Lung (tissue), 12 donors: ENCODE data around the gene MEN1. TPM values are rescaled to one million over a fixed set of nuclear protein-coding genes. Genes with fewer than 3 reads are reported as not detected.

Source experiments
- ATAC-seq: fragments of 200-7000 bp; cut with Tn5 transposase; one replicate; pipeline ENCODE4 v1.9.1; 2020; ENCODE audit warnings: moderate number of reproducible peaks; ENCODE audit not compliant: insufficient read depth, low FRiP score
- DNase-seq, 3 donors: peaks; one replicate each; pipeline ENCODE4 v3.0.0-alpha.2; 2013 to 2017
- H3K27ac ChIP-seq, 2 donors: one replicate each; pipeline ENCODE4 v1.5.1; 2013; ENCODE audit warnings: mild to moderate bottlenecking in 2 of 2, moderate library complexity in 2 of 2, control low read depth in 1 of 2, inconsistent platforms in 1 of 2, low read depth in 1 of 2, low read length in 1 of 2
- H3K27me3 ChIP-seq, 3 donors: one replicate each; pipeline ENCODE4 v1.5.1; 2013; ENCODE audit warnings: low read length in 2 of 3; ENCODE audit not compliant: control insufficient read depth in 3 of 3, insufficient read depth in 3 of 3
- H3K36me3 ChIP-seq, 4 donors: one replicate each; pipeline ENCODE4 v1.5.1; 2013; ENCODE audit warnings: low read length in 4 of 4, mild to moderate bottlenecking in 1 of 4, moderate library complexity in 1 of 4; ENCODE audit not compliant: control insufficient read depth in 4 of 4, insufficient read depth in 4 of 4
- H3K4me1 ChIP-seq, 5 donors: one replicate each; pipeline ENCODE4 v1.5.1; 2013; ENCODE audit warnings: low read length in 5 of 5, mild to moderate bottlenecking in 2 of 5, moderate library complexity in 1 of 5; ENCODE audit not compliant: control insufficient read depth in 5 of 5, insufficient read depth in 5 of 5
- H3K4me3 ChIP-seq: one replicate; pipeline ENCODE4 v1.5.1; 2013; ENCODE audit warnings: mild to moderate bottlenecking, control low read depth, moderate library complexity
- H3K9ac ChIP-seq, 2 donors: one replicate each; pipeline ENCODE4 v1.5.1; 2013; ENCODE audit warnings: low read length in 2 of 2, control low read depth in 1 of 2; ENCODE audit not compliant: insufficient read depth in 1 of 2
- H3K9me3 ChIP-seq, 4 donors: one replicate each; pipeline ENCODE4 v1.5.1; 2013; ENCODE audit warnings: low read length in 3 of 4, mild to moderate bottlenecking in 1 of 4, moderate library complexity in 1 of 4; ENCODE audit not compliant: control insufficient read depth in 4 of 4, insufficient read depth in 3 of 4
- CTCF ChIP-seq: IDR thresholded peaks from 2 replicates; pipeline ENCODE4 v1.5.1; 2012; ENCODE audit warnings: mild to moderate bottlenecking; ENCODE audit errors: control extremely low read depth, extremely low read depth
- WGBS, 2 donors: extraction: QIAGEN DNeasy Blood & Tissue Kit; methylation state at CpG; one replicate each; pipeline ENCODE4 v1.1.7; 2013; 5-methylcytosine and 5-hydroxymethylcytosine counted together
- polyA plus RNA-seq, 2 donors: library from polyadenylated mRNA; stranded (reverse); fragments of 200-250 nt; gene quantifications; one replicate each; pipeline ENCODE4 v1.2.1, GENCODE V29; 2013
- total RNA-seq, 2 donors: library from RNA; depleted of rRNA in 1 of 2; stranded (reverse); fragments of >200 nt in 1 of 2; gene quantifications; one replicate each; pipeline ENCODE4 v1.2.1, GENCODE V29; 2014 to 2021
- donor health status: control.
- donor health status: control.
- donor health status: Bipolar disorder and iron deficiency.
- donor health status: healthy.
- donor health status: DM: yes; HTN: yes; CAD: no.

Gene MEN1
- total and polyA plus RNA-seq, 4 donors = 15.0 to 24.9 (median 18.6) TPM

DNA sequence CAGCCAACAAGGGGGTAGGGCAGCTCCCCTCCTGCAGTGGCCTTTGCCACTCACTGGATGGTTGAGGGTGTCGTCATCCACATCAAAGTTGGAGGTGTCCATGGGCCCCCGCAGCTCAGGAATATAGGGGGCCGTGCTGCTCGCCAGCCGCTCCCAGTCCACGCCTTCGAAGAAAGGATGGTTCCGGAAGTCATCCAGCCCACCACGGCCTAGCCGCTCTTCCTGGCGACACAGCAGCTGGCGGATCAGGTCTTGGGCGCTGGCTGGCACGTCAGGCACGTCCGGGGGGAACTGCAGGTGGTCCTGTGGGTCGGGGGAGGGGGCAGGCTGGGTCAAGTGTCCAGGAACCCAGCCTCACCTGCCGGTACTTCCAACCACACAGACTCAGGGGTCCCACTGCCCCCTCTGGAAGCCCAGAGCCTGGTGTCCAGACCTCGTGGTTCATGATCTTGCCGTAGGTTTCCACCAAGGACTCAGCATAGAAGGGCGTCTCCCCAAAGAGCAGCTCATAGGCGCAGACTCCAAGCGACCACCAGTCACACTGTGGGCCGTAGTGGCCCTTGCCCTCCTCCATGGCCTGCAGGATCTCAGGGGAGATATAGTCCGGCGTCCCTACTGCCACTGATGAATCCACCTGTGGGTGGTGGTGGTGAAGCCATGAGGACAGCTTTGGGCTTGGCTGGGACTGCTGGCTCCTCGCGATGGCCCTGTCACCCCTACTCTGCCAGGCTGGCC is 28.4 kb upstream of the MEN1 start:
- DNase-seq = no peak
- Histone ChIP-seq H3K27me3 (no peaks in the 10 kb centered on the region), H3K9me3 (no peaks in the 10 kb centered on the region), H3K36me3 (peaks cover 0 to 20% (median 1%) of the 10 kb centered on the region in 4 donors), H3K27ac (no peak overlapping the region), H3K4me3 (no peak overlapping the region), H3K9ac (no peak overlapping the region), H3K4me1 (peaks cover 0 to 8% (median 3%) of the 10 kb centered on the region in 5 donors)
- 94% methylated on average over 25 to 28 of the region's 28 CpGs for WGBS, 2 donors
- no peak for TF ChIP-seq CTCF
- no peak for ATAC-seq

- no peak overlapping the region for H3K9ac ChIP-seq
- no peak for ATAC-seq
- no peaks in the 10 kb centered on the region for H3K27me3 ChIP-seq
- WGBS, 2 donors = 96 to 98% methylated on average over 10 of the region's 10 CpGs
- H3K27ac ChIP-seq = no peak overlapping the region
- peaks cover 0 to 21% (median 1%) of the 10 kb centered on the region in 4 donors for H3K36me3 ChIP-seq
- no peak overlapping the region for H3K4me3 ChIP-seq
- no peak for DNase-seq
- peaks cover 0 to 5% (median 3%) of the 10 kb centered on the region in 5 donors for H3K4me1 ChIP-seq
- no peaks in the 10 kb centered on the region for H3K9me3 ChIP-seq
- no peak for TF ChIP-seq CTCF
Measured at GRCh38 chr11:64837887-64838351, 27.6 kb upstream of the MEN1 start.

- peaks cover 0 to 30% (median 1%) of the 10 kb centered on the region in 4 donors for H3K36me3 ChIP-seq
- no peaks in the 10 kb centered on the region for H3K4me1 ChIP-seq
- H3K27me3 ChIP-seq = no peaks in the 10 kb centered on the region
- DNase-seq = no peak
- no peak overlapping the region for H3K9ac ChIP-seq
- 85 to 93% methylated on average over 16 of the region's 16 CpGs for WGBS, 2 donors
- H3K4me3 ChIP-seq = no peak overlapping the region
- H3K9me3 ChIP-seq = no peaks in the 10 kb centered on the region
- H3K27ac ChIP-seq = no peak overlapping the region
- no peak for ATAC-seq
- no peak for TF ChIP-seq CTCF
Measured at GRCh38 chr11:64836448-64837072, 26.2 kb upstream of the MEN1 start.
